GM23338 (cell line): Measurements from ENCODE around the gene XRCC4. TPM values are rescaled to one million over a fixed set of nuclear protein-coding genes. Genes with fewer than 3 reads are reported as not detected.

Source experiments
- ATAC-seq: fragments of 200-7000 bp; cut with Tn5 transposase; 3 replicates; pipeline ENCODE4 v1.9.1; 2020
- DNase-seq: peaks from one replicate; pipeline ENCODE4 v3.0.0-alpha.2; 2015; ENCODE audit warnings: low spot score
- H2AFZ ChIP-seq: fragments of 200-600 bp; sonication (generic); 2 replicates; pipeline ENCODE4 v1.8.0; 2016; ENCODE audit warnings: antibody characterized with exemption, mild to moderate bottlenecking, moderate library complexity
- H3F3A ChIP-seq: fragments of 200-600 bp; sonication (generic); replicated peaks from 2 replicates; pipeline ENCODE4 v1.8.0; 2017; ENCODE audit warnings: antibody characterized with exemption, mixed run types, low read depth
- H3K27ac ChIP-seq: fragments of 200-600 bp; sonication (generic); 2 replicates; pipeline ENCODE4 v1.6.1; 2016; ENCODE audit warnings: low read depth
- H3K27me3 ChIP-seq: fragments of 200-600 bp; sonication (generic); 2 replicates; pipeline ENCODE4 v1.8.0; 2016; ENCODE audit warnings: mild to moderate bottlenecking, mixed run types, moderate library complexity; ENCODE audit not compliant: insufficient read depth
- H3K36me3 ChIP-seq: fragments of 200-600 bp; sonication (generic); 2 replicates; pipeline ENCODE4 v1.8.0; 2016; ENCODE audit warnings: mild to moderate bottlenecking; ENCODE audit not compliant: insufficient read depth
- H3K4me1 ChIP-seq: fragments of 200-600 bp; sonication (generic); 2 replicates; pipeline ENCODE4 v1.8.0; 2016; ENCODE audit warnings: mild to moderate bottlenecking, moderate library complexity; ENCODE audit not compliant: insufficient read depth
- H3K4me2 ChIP-seq: fragments of 200-600 bp; sonication (generic); 2 replicates; pipeline ENCODE4 v1.7.1; 2017; ENCODE audit warnings: mixed run types
- H3K4me3 ChIP-seq: fragments of 200-600 bp; sonication (generic); 2 replicates; pipeline ENCODE4 v1.6.1; 2016; ENCODE audit warnings: mixed run types
- H3K79me2 ChIP-seq: fragments of 200-600 bp; sonication (generic); replicated peaks from 2 replicates; pipeline ENCODE4 v1.8.0; 2017; ENCODE audit warnings: mild to moderate bottlenecking; ENCODE audit not compliant: insufficient read depth
- H3K9me2 ChIP-seq: fragments of 200-600 bp; sonication (generic); 2 replicates; pipeline ENCODE4 v1.8.0; 2017; ENCODE audit not compliant: insufficient read depth
- H4K20me1 ChIP-seq: fragments of 200-600 bp; sonication (generic); replicated peaks from 2 replicates; pipeline ENCODE4 v1.8.0; 2017; ENCODE audit warnings: mild to moderate bottlenecking; ENCODE audit not compliant: insufficient read depth
- H3K27ac Mint-ChIP-seq: 2 replicates; pipeline ENCODE4 v1.8.0; 2020; ENCODE audit warnings: inconsistent platforms, mild to moderate bottlenecking, moderate library complexity, mixed read lengths
- H3K27me3 Mint-ChIP-seq: 3 replicates; pipeline ENCODE4 v1.8.0; 2022; ENCODE audit warnings: low read depth, mild to moderate bottlenecking, moderate library complexity, mixed read lengths, inconsistent platforms; ENCODE audit not compliant: insufficient read depth, poor library complexity
- H3K36me3 Mint-ChIP-seq: 3 replicates; pipeline ENCODE4 v1.8.0; 2021; ENCODE audit warnings: low read depth, mild to moderate bottlenecking, inconsistent platforms, moderate library complexity, mixed read lengths
- H3K4me1 Mint-ChIP-seq: 3 replicates; pipeline ENCODE4 v1.8.0; 2020; ENCODE audit warnings: mild to moderate bottlenecking, inconsistent platforms, mixed read lengths
- H3K4me3 Mint-ChIP-seq: 3 replicates; pipeline ENCODE4 v1.8.0; 2021; ENCODE audit warnings: moderate library complexity, mild to moderate bottlenecking, inconsistent platforms, mixed read lengths
- H3K9me3 Mint-ChIP-seq: 3 replicates; pipeline ENCODE4 v1.8.0; 2020; ENCODE audit warnings: moderate library complexity, mild to moderate bottlenecking, inconsistent platforms, mixed read lengths
- CREB1 ChIP-seq: fragments of 250-450 bp; sonication (Bioruptor Pico); IDR thresholded peaks from 2 replicates; pipeline ENCODE4 v1.5.0; 2020; ENCODE audit warnings: low read depth, mild to moderate bottlenecking, moderate library complexity
- EZH2 ChIP-seq: fragments of 200-600 bp; sonication (generic); IDR thresholded peaks from one replicate; pipeline ENCODE4 v1.8.0; 2017; ENCODE audit warnings: antibody characterized with exemption, mild to moderate bottlenecking, low read depth; ENCODE audit not compliant: unreplicated experiment
- EZH2phosphoT487 ChIP-seq: fragments of 200-600 bp; sonication (generic); IDR thresholded peaks from one replicate; pipeline ENCODE4 v1.8.1; 2018; ENCODE audit warnings: antibody characterized with exemption; ENCODE audit not compliant: unreplicated experiment
- JUNB ChIP-seq: IDR thresholded peaks from one replicate; pipeline ENCODE4 v1.6.1; 2016; ENCODE audit warnings: antibody characterized with exemption; ENCODE audit not compliant: unreplicated experiment
- NANOG ChIP-seq: IDR thresholded peaks from 2 replicates; pipeline ENCODE4 v1.6.1; 2016; ENCODE audit warnings: antibody characterized with exemption, borderline replicate concordance
- POLR2AphosphoS5 ChIP-seq: IDR thresholded peaks from 2 replicates; pipeline ENCODE4 v1.6.1; 2016; ENCODE audit warnings: antibody characterized with exemption, low read depth
- STAT1 ChIP-seq: IDR thresholded peaks from one replicate; pipeline ENCODE4 v1.6.1; 2016; ENCODE audit warnings: antibody characterized with exemption; ENCODE audit not compliant: unreplicated experiment
- ZNF114 ChIP-seq: fragments of 250-450 bp; sonication (Bioruptor Pico); IDR thresholded peaks from 2 replicates; pipeline ENCODE4 v1.5.0; 2020; ENCODE audit warnings: mild to moderate bottlenecking, moderate library complexity
- ZNF462 ChIP-seq: fragments of 250-450 bp; sonication (Bioruptor Pico); IDR thresholded peaks from 2 replicates; pipeline ENCODE4 v1.5.0; 2020; ENCODE audit warnings: mild to moderate bottlenecking, moderate library complexity
- polyA plus RNA-seq: library from polyadenylated mRNA; unstranded; fragments of >200 nt; fragmentation: Nextera tagmentation; extraction: Ambion mirVana; gene quantifications from 2 replicates; pipeline ENCODE4 v1.2.1, GENCODE V29; 2016
- total RNA-seq: library from RNA; depleted of rRNA; stranded (reverse); fragments of >200 nt; shearing (Covaris generic); gene quantifications from 2 replicates; pipeline ENCODE4 v1.2.3, GENCODE V29; 2014

XRCC4 gene
- total and polyA plus RNA-seq, 2 experiments from 2014 or later = 11.5 to 22.4 TPM

GRCh38 chr5:83036991-83037575 lies 40.3 kb upstream of the XRCC4 start (continued):
- TF ChIP-seq ZNF462 (CRISPR knock-in tag) (no peak), ZNF114 (no peak), EZH2phosphoT487 (no peak), POLR2AphosphoS5 (no peak), NANOG (no peak), STAT1 (no peak), JUNB (no peak), CREB1 (CRISPR knock-in tag) (no peak)

- H3K9me3 Mint-ChIP-seq = no peaks in the 10 kb centered on the region
- H3K27ac Mint-ChIP-seq = no peak overlapping the region
- TF ChIP-seq POLR2AphosphoS5 = no peak
- TF ChIP-seq EZH2 = no peak
- no peak for TF ChIP-seq ZNF462 (CRISPR knock-in tag)
These were observed 38.4 kb upstream of the XRCC4 start for GRCh38 chr5:83038924-83039323.

More at GRCh38 chr5:83038924-83039323, 38.4 kb upstream of the XRCC4 start:
- H3K27me3 Mint-ChIP-seq = peaks cover 2% of the 10 kb centered on the region
- H3K9me2 ChIP-seq = no peaks in the 10 kb centered on the region
- H3K36me3 Mint-ChIP-seq = no peaks in the 10 kb centered on the region
- no peaks in the 10 kb centered on the region for H3K27me3 ChIP-seq
- no peak overlapping the region for H3K27ac ChIP-seq
- no peaks in the 10 kb centered on the region for H3K79me2 ChIP-seq
- H3K4me2 ChIP-seq = no peak overlapping the region
- H3K36me3 ChIP-seq = no peaks in the 10 kb centered on the region
- H3K4me3 ChIP-seq = no peak overlapping the region
- no peak for ATAC-seq
- no peak overlapping the region for H2AFZ ChIP-seq
- peaks cover 19% of the 10 kb centered on the region for H3K4me1 ChIP-seq
- H3K4me3 Mint-ChIP-seq = no peak overlapping the region
- H4K20me1 ChIP-seq = no peaks in the 10 kb centered on the region
- peaks cover 37% of the 10 kb centered on the region for H3K4me1 Mint-ChIP-seq
- no peaks in the 10 kb centered on the region for H3F3A ChIP-seq
- no peak for DNase-seq
